Neutrophil (primary cell): ENCODE measurements around the gene PRAMEF15.
"Not testable (repeated sequence)": the region's sequence is repeated elsewhere in the genome, so short reads cannot be mapped to it uniquely, and the experiment has no call there.

ENCODE experiments used
- H3K27ac ChIP-seq: fragments of 200-600 bp; sonication (generic); 2 replicates; pipeline ENCODE4 v1.5.1; 2016; ENCODE audit warnings: mild to moderate bottlenecking, moderate library complexity
- H3K27me3 ChIP-seq: fragments of 200-600 bp; sonication (generic); 2 replicates; pipeline ENCODE4 v1.6.0; 2016; ENCODE audit warnings: mild to moderate bottlenecking
- H3K36me3 ChIP-seq: fragments of 200-600 bp; sonication (generic); 2 replicates; pipeline ENCODE4 v1.5.1; 2017
- H3K4me1 ChIP-seq, 2 experiments: fragments of 200-600 bp in 1 of 2; sonication (generic) in 1 of 2; 1 replicate in 1 of 2; 2 replicates in 1 of 2; pipeline versions ENCODE4 v1.5.1 to v1.6.1; 2013 to 2016; ENCODE audit warnings: low read depth in 1 of 2, low read length in 1 of 2, mild to moderate bottlenecking in 1 of 2, moderate library complexity in 1 of 2; ENCODE audit not compliant: control insufficient read depth in 1 of 2, insufficient read depth in 1 of 2
- H3K4me3 ChIP-seq, 2 experiments: fragments of 200-600 bp in 1 of 2; sonication (generic) in 1 of 2; 1 replicate in 1 of 2; 2 replicates in 1 of 2; pipeline ENCODE4 v1.5.1; 2013 to 2016; ENCODE audit warnings: low read depth in 1 of 2, low read length in 1 of 2, mild to moderate bottlenecking in 1 of 2, moderate library complexity in 1 of 2
- H3K9me3 ChIP-seq: fragments of 200-600 bp; sonication (generic); 2 replicates; pipeline ENCODE4 v1.5.1; 2016

Gene PRAMEF15

GRCh38 chr1:13362364-13362763, 47.0 kb downstream of the PRAMEF15 start:
- not testable (repeated sequence) for H3K27ac ChIP-seq, H3K9me3 ChIP-seq, H3K4me1 ChIP-seq, H3K36me3 ChIP-seq, H3K27me3 ChIP-seq, H3K4me3 ChIP-seq

GRCh38 chr1:13364928-13365327, 49.5 kb downstream of the PRAMEF15 start:
- H3K4me1 ChIP-seq, H3K9me3 ChIP-seq, H3K27ac ChIP-seq, H3K27me3 ChIP-seq, H3K4me3 ChIP-seq, H3K36me3 ChIP-seq: not testable (repeated sequence)

GRCh38 chr1:13366536-13366935, 51.2 kb downstream of the PRAMEF15 start:
- H3K36me3 ChIP-seq, H3K27ac ChIP-seq, H3K4me1 ChIP-seq, H3K9me3 ChIP-seq, H3K27me3 ChIP-seq, H3K4me3 ChIP-seq: not testable (repeated sequence)

- H3K36me3 ChIP-seq, H3K4me3 ChIP-seq, H3K27me3 ChIP-seq, H3K27ac ChIP-seq, H3K9me3 ChIP-seq, H3K4me1 ChIP-seq: not testable (repeated sequence)
Measured at GRCh38 chr1:13368544-13368943, 53.2 kb downstream of the PRAMEF15 start.
